Body of pancreas (tissue), 4 donors: ENCODE results near the gene KCTD5. TPM values are rescaled to one million over a fixed set of nuclear protein-coding genes. Genes with fewer than 3 reads are reported as not detected.
"Not testable (repeated sequence)": the region's sequence is repeated elsewhere in the genome, so short reads cannot be mapped to it uniquely, and the experiment has no call there.

Source experiments
- ATAC-seq: fragments of 150-250 bp; one replicate; pipeline ENCODE4 v1.9.1; 2016
- DNase-seq, 4 donors: peaks; one replicate each; pipeline ENCODE4 v3.0.0-alpha.2; 2019
- H3K27ac ChIP-seq, 4 donors: fragments of 200-600 bp; sonication (generic); 1 replicate in 3 of 4; 2 replicates in 1 of 4; pipeline versions ENCODE4 v1.5.1 to v1.6.1; 2016 to 2019; ENCODE audit warnings: mild to moderate bottlenecking in 1 of 4, mixed read lengths in 1 of 4, moderate library complexity in 1 of 4
- H3K27me3 ChIP-seq, 2 donors: fragments of 200-600 bp; sonication (generic); one replicate each; pipeline ENCODE4 v1.6.0; 2016; ENCODE audit warnings: mild to moderate bottlenecking in 1 of 2
- H3K36me3 ChIP-seq, 2 donors: fragments of 200-600 bp; sonication (generic); replicated peaks in 1 of 2; 2 replicates each; pipeline ENCODE4 v1.5.1; 2016; ENCODE audit warnings: low read depth in 2 of 2; ENCODE audit not compliant: insufficient read depth in 1 of 2
- H3K4me1 ChIP-seq: fragments of 200-600 bp; sonication (generic); one replicate; pipeline ENCODE4 v1.6.0; 2016
- H3K4me3 ChIP-seq, 2 donors: fragments of 200-600 bp; sonication (generic); 1 replicate in 1 of 2; 2 replicates in 1 of 2; pipeline ENCODE4 v1.5.1; 2016 to 2019
- H3K9me3 ChIP-seq, 3 donors: fragments of 200-600 bp; sonication (generic); 1 replicate in 2 of 3; 2 replicates in 1 of 3; pipeline ENCODE4 v1.5.1; 2016
- CTCF ChIP-seq, 7 experiments: fragments of 450-650 bp in 4 of 7; fragments of 200-600 bp in 3 of 7; sonication (generic) in 3 of 7; IDR thresholded peaks; one replicate each; pipeline ENCODE4 v1.5.1; 2016 to 2019; ENCODE audit warnings: antibody characterized with exemption in 7 of 7
- POLR2A ChIP-seq, 3 donors: fragments of 450-650 bp; IDR thresholded peaks; one replicate each; pipeline ENCODE4 v1.6.1; 2016; ENCODE audit warnings: antibody characterized with exemption in 3 of 3, mild to moderate bottlenecking in 2 of 3
- WGBS, 2 donors: methylation state at CpG; one replicate each; pipeline ENCODE4 v1.1.5; 2017; 5-methylcytosine and 5-hydroxymethylcytosine counted together
- intact Hi-C: fragments of 100-400 bp; cut with DNase I; formaldehyde crosslinking; loops from one replicate; pipeline ENCODE4 v1.15.1; 2023
- total RNA-seq, 2 donors: library from RNA; depleted of rRNA; stranded (reverse); fragments of >200 nt; gene quantifications; one replicate each; pipeline ENCODE4 v1.1.0, GENCODE V29; 2016

Gene KCTD5
- total RNA-seq, 2 donors from 2014 or later: 6.2 to 7.3 TPM

GRCh38 chr16:2720719-2721633 is 38.7 kb downstream of the KCTD5 start:
- no peaks in the 10 kb centered on the region for H3K27me3 ChIP-seq
- intact Hi-C loops: no loop called here
- ATAC-seq: peak; percentile 88
- H3K9me3 ChIP-seq: no peaks in the 10 kb centered on the region
- H3K36me3 ChIP-seq: no peaks in the 10 kb centered on the region
- H3K4me3 ChIP-seq: peak overlapping the region; percentile 23 to 74
- 3 to 12% methylated on average over 7 to 79 of the region's 99 CpGs for WGBS, 2 donors
- H3K4me1 ChIP-seq: peaks cover 22% of the 10 kb centered on the region
- DNase-seq: peak; percentile 83 to 86 (median 84)
- TF ChIP-seq CTCF (IDR thresholded peaks at IDR 0.05): peak in 6 of 7 experiments; percentile 36 to 99 (median 69)
- TF ChIP-seq POLR2A (IDR thresholded peaks at IDR 0.05): peak in 2 of 3 donors; percentile 45
- peak overlapping the region; percentile 55 to 83 (median 66) for H3K27ac ChIP-seq

DNA sequence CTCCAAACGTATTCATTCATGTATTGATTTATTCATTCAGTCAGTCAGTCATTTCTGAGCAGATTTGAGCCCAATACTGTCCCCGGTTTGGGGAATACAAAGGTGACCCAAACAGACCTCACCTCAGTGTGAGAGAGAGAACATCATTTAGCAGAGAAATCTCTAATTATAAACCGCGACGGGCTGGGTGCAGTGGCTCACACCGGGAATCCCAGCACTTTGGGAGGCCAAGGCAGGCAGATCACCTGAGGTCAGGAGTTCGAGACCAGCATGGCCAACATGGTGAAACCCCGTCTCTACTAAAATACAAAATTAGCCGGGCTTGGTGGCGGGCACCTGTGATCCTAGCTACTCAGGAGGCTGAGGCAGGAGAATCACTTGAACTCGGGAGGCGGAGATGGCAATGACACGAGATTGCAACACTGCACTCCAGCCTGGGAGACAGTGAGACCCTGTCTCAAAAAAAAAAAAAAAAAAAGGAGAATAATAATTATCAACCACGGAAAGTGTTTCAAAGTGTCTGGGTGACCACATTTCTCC is 39.4 kb downstream of the KCTD5 start:
- H3K36me3 ChIP-seq, H3K27me3 ChIP-seq, ATAC-seq, DNase-seq, H3K9me3 ChIP-seq, intact Hi-C loops: not testable (repeated sequence)
- Histone ChIP-seq H3K4me3 (peak overlapping the region in 1 of 2 donors; percentile 74), H3K4me1 (peaks cover 22% of the 10 kb centered on the region), H3K27ac (peak overlapping the region in 3 of 4 donors; percentile 64 to 83 (median 69))
- 32 to 45% methylated on average over 13 to 14 of the region's 14 CpGs for WGBS, 2 donors

DNA sequence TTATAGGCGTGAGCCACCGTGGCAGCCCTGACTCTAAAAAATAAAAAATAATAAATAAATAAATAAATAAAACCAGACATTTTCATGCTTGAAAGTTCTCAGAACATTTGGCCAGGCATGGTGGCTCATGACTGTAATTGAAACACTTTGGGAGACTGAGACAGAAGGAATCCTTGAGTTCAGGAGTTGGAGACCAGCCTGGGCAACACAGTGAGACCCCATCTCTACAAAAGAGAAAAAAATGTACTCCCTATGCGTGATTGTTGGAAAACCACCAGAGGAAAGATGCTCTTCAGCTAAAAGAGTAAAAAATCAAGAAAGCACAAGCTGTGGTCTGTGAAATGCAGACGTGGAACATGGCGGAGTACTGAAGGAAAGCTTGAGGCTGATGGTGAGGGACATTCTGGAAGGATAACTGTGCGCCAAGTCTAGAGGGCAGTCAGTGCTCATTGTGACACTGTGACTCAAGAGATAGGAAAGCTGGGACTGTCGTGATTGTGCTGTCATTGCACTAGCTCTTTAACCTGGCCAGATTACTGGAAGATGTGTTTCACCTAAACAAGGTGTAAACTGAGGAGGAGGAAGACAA is 41.9 kb downstream of the KCTD5 start:
- TF ChIP-seq POLR2A (IDR thresholded peaks at IDR 0.05) (no peak), CTCF (IDR thresholded peaks at IDR 0.05) (no peak)
- intact Hi-C loops: no loop called here
- Histone ChIP-seq H3K9me3 (no peaks in the 10 kb centered on the region), H3K27me3 (no peaks in the 10 kb centered on the region), H3K36me3 (no peaks in the 10 kb centered on the region), H3K4me3 (no peak overlapping the region), H3K4me1 (peaks cover 16% of the 10 kb centered on the region), H3K27ac (no peak overlapping the region)
- 59% methylated on average over 7 of the region's 7 CpGs for WGBS, 2 donors
- DNase-seq (no peak), ATAC-seq (no peak)

GRCh38 chr16:2724816-2725348 is 42.6 kb downstream of the KCTD5 start:
- no peaks in the 10 kb centered on the region for H3K27me3 ChIP-seq
- TF ChIP-seq POLR2A (IDR thresholded peaks at IDR 0.05): no peak
- no peak for TF ChIP-seq CTCF (IDR thresholded peaks at IDR 0.05)
- no peaks in the 10 kb centered on the region for H3K9me3 ChIP-seq
- WGBS, 2 donors: 55 to 70% methylated on average over 9 to 16 of the region's 16 CpGs
- H3K36me3 ChIP-seq: no peaks in the 10 kb centered on the region
- H3K4me3 ChIP-seq: no peak overlapping the region
- intact Hi-C loops: no loop called here
- ATAC-seq (no peak), DNase-seq (no peak)
- H3K27ac ChIP-seq: no peak overlapping the region
- H3K4me1 ChIP-seq: peaks cover 9% of the 10 kb centered on the region

DNA sequence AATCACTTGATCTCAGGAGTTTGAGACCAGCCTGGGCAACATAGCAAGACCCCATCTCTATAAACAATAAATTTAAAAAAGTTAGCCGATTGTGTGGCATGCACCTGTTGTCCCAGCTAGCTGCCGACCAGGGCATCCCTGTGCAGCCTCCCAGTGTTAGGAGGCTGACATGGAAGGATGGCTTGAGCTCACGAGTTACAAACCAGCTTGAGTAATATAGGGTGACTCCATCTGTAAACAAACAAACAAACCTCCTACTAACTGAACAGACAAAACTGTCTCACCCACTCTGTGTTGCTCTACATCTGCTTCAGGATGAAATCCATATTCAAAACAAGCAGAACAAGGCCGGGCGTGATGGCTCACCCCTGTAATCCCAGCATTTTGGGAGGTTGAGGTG is 44.6 kb downstream of the KCTD5 start:
- Histone ChIP-seq H3K27ac (no peak overlapping the region), H3K4me1 (no peaks in the 10 kb centered on the region), H3K36me3 (no peaks in the 10 kb centered on the region), H3K27me3 (no peaks in the 10 kb centered on the region), H3K9me3 (no peaks in the 10 kb centered on the region), H3K4me3 (no peak overlapping the region)
- TF ChIP-seq CTCF (IDR thresholded peaks at IDR 0.05) (no peak), POLR2A (IDR thresholded peaks at IDR 0.05) (no peak)
- intact Hi-C loops: no loop called here
- DNase-seq: no peak
- WGBS, 2 donors: 42 to 79% methylated on average over 4 to 5 of the region's 5 CpGs
- ATAC-seq: no peak
